Activated naive CD4-positive, alpha-beta T cell treated with Interleukin-2 at 50 U/mL for 16 hours (primary cell): ENCODE measurements around the gene HLA-DPA1.

Experiments
- DNase-seq: peaks from one replicate; pipeline ENCODE4 v3.0.0-alpha.2; 2020

The HLA-DPA1 gene

GRCh38 chr6:33061987-33062386 is 11.5 kb downstream of the HLA-DPA1 start:
- no peak for DNase-seq

DNA sequence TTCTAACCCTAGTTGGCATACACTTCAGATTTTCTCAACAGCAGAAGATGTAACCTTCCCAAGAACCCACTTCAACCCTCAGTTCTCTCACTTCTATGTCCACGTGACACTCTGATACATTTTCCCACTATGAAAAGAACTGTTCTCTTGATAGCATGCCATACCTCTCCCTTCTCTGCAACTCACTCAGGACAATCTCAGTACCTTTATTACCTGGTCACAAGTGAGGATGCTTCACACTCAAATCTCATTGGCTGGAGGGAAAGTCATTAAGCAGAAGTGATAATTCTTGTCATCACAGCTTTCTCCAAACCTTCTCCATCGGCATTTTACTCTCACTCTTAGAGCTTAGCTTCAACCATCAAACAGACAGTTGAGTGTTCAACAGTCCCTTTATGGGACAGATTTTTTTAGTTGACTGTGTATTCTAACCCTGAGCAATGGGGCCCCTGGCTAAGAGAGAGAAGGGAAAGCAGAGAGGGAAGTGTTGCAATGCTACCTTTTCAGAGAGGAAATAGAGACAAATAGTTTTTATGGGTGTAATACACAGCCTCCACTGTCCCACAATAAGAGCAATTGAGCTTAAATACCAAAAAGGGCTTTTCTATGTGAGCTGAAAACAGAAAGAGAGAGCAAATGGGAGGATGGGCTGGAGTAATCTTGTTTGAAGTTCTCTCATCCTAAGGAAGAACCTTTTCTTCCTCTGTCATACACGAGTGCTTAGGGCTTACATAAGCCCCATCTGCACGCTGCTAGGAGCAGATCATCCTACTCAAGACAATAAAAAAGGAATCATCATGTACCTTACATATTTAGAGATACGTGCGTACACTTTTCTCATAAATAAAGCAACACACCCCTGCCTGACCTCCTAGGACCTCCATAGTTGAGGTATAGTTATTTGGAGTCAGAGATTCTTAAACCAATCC is 16.0 kb downstream of the HLA-DPA1 start:
- DNase-seq: no peak

DNA sequence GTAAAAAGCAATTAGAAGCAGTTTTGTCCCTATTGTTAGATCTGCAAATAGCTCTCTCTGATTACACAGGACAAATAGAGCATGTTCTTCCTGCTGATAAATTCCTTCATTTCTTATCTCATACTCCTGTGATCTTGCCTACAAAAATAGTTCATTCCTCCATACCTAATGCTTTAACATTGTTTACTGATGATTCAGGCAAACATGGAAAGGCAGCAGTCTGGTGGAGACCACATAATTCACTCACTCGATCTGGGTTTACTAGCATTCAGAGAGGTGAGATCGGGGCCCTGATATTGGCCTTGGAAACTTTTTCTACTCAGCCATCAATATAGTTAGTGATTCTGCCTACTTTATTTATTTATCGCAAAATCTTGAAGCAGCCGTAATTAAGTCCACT is 20.2 kb downstream of the HLA-DPA1 start:
- DNase-seq: no peak

DNA sequence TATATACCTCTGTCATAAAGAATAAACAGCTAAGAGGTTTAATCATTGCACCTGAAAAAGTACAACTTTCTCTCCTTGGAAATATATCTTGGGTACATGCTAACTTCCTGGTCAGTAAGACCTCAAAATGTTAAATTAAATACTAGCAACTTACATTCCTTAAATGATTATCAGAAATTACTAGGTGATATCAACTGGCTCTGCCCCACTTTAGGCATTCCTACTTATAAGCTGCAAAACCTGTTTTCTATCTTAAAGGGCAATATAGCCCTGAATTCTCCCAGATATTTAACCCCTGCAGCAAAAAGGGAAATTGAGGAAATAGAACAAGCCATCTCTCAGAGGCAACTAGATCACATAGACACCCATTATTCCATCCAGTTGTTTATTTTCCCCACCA is 20.8 kb downstream of the HLA-DPA1 start:
- DNase-seq: no peak

GRCh38 chr6:33050014-33050810 is 23.2 kb downstream of the HLA-DPA1 start:
- DNase-seq: no peak

- no peak for DNase-seq
These were observed 24.0 kb downstream of the HLA-DPA1 start for GRCh38 chr6:33049323-33050013.

- DNase-seq: no peak
These were observed 33.3 kb downstream of the HLA-DPA1 start for GRCh38 chr6:33040157-33040556.

DNA sequence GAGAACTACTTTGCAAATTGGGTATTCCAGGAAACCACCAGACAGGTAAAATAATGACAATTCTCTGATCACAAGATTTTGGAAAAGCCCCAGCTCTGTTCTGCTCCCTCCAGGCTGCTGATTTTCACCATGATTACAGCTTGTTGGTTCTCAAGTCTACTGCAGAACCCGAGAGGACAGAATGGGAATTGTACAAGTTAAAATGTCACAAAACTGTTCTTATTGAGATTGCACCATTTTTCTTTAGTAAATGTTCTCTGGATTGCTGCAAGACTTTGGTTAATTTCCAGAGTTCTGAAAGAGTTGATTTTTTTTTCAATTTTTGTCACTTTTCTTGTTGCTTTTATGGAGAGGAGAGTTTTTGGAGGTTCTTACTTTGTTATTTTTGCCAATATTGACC is 36.9 kb downstream of the HLA-DPA1 start:
- DNase-seq: no peak

DNA sequence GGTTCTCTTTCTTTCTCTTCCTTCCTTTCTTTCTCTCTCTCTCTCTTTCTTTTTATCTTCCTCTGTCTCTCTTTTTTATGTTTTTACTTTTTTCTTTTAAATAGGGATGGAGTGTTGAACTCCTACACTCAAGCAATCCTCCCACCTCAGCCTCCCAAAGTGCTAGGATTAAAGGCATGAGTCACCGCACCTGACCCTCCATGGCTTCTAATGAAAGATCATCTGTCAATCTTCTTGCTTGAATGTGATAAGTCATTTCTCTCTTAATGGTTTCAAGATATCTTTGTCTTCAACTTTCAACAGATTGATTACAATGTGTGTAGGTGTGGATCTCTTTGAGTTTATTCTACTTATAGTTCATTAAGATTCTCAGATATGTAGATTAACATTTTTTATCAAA is 38.9 kb downstream of the HLA-DPA1 start:
- DNase-seq: no peak

DNA sequence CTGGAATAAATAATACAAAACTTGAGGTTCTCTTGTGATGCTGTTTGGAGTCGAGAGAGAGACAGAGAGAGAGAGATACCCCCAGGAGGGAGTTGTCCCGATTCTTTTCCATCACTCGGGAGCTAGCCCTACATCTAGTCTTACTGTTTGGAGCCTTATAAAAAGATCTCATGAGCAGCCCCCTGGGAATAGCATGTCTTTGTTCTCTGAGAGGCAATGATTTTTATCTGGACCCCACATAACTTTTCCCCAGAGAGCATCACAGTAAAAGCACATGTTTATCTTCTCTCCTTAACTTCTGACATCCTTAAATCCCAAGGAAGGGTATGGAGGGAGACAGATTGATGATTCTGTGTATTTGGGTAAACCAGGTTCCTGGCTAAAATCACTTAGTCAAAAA is 43.2 kb downstream of the HLA-DPA1 start:
- DNase-seq: no peak

GRCh38 chr6:33029328-33030184 is 43.9 kb downstream of the HLA-DPA1 start:
- DNase-seq: no peak

DNA sequence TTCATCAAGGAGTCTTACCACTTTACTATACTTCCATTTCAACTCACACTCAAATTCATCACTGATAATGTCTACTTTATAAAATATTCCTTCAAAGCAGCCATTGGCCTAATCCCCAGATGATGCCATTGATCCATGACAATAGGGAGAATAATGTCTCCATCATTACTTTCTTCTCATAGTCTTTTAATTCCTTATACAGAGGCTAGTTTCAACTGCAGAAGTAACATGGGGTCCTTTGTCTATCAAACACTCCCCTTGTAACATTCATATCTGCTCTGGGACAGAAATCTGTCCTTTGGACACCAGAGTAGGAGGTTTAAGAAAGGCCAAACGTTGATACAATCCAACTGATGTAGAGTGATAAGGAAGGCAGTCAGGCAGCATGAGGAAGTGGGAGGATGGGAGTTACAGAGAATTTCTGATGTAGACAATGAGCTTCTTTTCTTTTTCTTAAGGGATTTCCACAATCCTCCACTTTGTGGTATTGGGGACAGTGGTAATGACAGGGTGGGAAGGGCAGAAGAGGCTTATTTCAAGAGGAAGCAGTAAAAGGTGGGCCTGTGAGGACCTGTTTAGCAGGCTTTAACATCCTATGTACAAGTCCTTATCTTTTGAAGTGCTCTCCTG is 45.1 kb downstream of the HLA-DPA1 start:
- DNase-seq: no peak

DNA sequence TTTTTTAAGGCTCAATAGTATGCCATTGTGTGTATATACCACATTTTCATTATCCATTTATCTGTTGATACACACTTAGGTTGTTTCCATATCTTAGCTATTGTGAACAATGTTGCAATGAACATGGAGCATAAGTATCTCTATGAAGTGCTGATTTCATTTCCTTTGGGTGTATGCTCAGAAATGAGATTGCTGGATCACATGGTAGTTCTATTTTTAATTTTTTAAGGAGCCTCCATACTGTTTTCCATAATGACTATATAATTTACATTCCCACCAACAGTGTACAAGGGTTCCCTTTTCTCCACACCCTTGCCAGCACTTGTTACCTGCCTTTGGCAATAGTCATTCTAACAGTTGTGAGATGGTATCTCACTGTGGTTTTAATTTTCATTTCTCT is 48.9 kb downstream of the HLA-DPA1 start:
- no peak for DNase-seq

DNA sequence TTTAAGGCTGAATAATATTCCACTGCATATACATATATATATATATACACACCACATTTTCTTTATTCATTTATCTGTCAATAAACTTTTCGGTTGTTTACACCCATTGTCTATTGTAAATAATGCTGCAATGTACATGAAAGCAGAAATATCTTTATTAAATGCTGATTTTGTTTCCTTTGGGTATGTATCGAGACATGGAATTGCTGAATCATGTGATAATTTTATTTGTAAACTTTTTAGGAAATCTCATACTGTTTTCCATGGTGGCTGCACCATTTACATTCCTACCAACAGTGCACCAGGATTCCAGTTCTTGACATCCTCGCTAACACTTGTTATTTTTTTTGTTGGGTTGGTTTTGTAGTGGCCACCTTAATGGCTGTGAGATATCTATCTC is 49.9 kb downstream of the HLA-DPA1 start:
- no peak for DNase-seq

DNA sequence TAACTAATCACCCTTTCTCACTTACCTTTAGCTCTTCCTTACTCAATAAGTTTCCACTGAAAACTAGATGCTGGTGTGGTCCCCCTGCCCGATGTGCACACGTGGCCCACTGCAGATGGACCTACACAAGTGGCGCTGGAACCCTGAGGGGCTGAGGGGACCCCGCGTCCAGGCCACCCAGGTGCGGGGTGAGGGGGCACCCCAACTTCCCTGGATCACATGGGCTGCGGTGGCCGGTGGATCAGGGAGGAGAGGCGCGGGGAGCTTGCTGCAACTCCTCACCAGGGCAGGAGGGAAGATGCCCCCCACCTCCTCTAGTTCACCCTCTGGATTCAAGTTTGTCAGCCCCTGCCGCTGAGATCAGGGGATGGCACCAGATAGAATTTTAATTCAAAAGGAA is 51.5 kb downstream of the HLA-DPA1 start:
- no peak for DNase-seq

- no peak for DNase-seq
These were observed 54.1 kb downstream of the HLA-DPA1 start for GRCh38 chr6:33019372-33019771.

DNA sequence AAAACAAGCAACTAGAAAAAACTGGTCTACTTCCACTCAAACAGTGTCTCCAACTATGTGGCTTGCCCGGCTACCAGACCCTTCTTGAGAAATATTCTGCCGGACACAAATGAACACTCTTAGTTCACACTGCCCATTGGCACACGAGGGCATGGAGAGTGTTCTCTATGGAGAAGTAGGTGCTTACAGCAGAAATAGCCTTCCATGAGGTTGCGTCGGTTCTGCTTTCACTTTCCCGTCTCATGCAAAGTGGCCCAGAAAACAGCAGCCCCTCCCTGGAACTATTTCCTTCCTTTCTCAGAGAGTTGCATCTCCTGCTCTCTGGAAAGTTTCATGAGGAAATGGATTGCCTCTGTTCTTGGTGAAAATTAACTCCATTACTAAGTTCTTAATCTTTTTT is 54.5 kb downstream of the HLA-DPA1 start:
- peak; percentile 50 for DNase-seq

- no peak for DNase-seq
These were observed 55.0 kb downstream of the HLA-DPA1 start for GRCh38 chr6:33018418-33018817.

GRCh38 chr6:33017694-33018353 is 55.6 kb downstream of the HLA-DPA1 start:
- DNase-seq: no peak

DNA sequence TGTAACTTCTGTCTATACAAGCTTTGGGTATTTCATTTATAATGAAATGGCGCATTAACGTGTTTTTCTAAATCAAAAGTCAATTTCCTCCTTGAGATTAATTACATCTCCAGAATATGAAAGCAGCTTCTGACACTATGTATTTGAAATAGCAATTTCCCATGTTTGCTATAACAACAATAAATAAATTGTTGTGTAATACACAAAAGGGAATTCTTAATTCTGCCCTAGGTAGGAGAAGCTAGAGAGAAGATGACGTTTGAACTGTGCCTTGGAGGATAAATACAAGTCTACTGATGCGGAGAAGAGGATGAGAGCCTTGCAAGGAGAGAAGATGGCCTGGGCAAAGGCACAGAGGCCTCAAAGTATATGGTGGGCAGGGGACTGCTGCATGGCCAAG is 56.4 kb downstream of the HLA-DPA1 start:
- no peak for DNase-seq

- DNase-seq: no peak
These were observed 57.7 kb downstream of the HLA-DPA1 start for GRCh38 chr6:33015798-33016197.
